Rectal smooth muscle tissue (tissue), 1 donor: ENCODE results near the gene AUP1.

ENCODE experiments used
- H3K27ac ChIP-seq: one replicate; pipeline ENCODE4 v1.7.0; 2013; ENCODE audit warnings: low read depth, low read length, inconsistent platforms
- H3K27me3 ChIP-seq: one replicate; pipeline ENCODE4 v1.7.0; 2013; ENCODE audit warnings: low read length; ENCODE audit not compliant: control insufficient read depth, insufficient read depth
- H3K36me3 ChIP-seq: one replicate; pipeline ENCODE4 v1.7.0; 2013; ENCODE audit warnings: low read length; ENCODE audit not compliant: control insufficient read depth, insufficient read depth
- H3K4me1 ChIP-seq: one replicate; pipeline ENCODE4 v1.7.0; 2013; ENCODE audit warnings: low read length; ENCODE audit not compliant: control insufficient read depth, insufficient read depth
- H3K4me3 ChIP-seq: one replicate; pipeline ENCODE4 v1.7.0; 2013; ENCODE audit warnings: low read length
- H3K9ac ChIP-seq: one replicate; pipeline ENCODE4 v1.7.0; 2013; ENCODE audit warnings: low read length

Gene AUP1

GRCh38 chr2:74526649-74527230 is 2.8 kb downstream of the AUP1 start:
- peaks cover 16% of the 10 kb centered on the region for H3K4me1 ChIP-seq
- H3K36me3 ChIP-seq, result peaks cover 22% of the 10 kb centered on the region
- no peak overlapping the region for H3K27ac ChIP-seq
- no peak overlapping the region for H3K9ac ChIP-seq
- no peaks in the 10 kb centered on the region for H3K27me3 ChIP-seq
- no peak overlapping the region for H3K4me3 ChIP-seq

GRCh38 chr2:74525717-74526648 is 3.5 kb downstream of the AUP1 start, which contains the start of gene DQX1:
DQX1 (minus strand) TSS chr2:74526231; CDS start chr2:74525729, 502 bp downstream.
- H3K9ac ChIP-seq, result no peak within 1 kb of the TSS
- peak within 1 kb of the TSS; percentile 29 for H3K4me3 ChIP-seq
- peaks cover 22% of the 10 kb centered on the region for H3K36me3 ChIP-seq
- H3K27ac ChIP-seq, result no peak within 1 kb of the TSS
- H3K4me1 ChIP-seq, result peaks cover 12% of the 10 kb centered on the region
- H3K27me3 ChIP-seq, result no peaks in the 10 kb centered on the region

GRCh38 chr2:74524955-74525716 is 4.4 kb downstream of the AUP1 start:
- H3K27ac ChIP-seq, result no peak overlapping the region
- peak overlapping the region; percentile 29 for H3K4me3 ChIP-seq
- H3K4me1 ChIP-seq, result peaks cover 8% of the 10 kb centered on the region
- H3K27me3 ChIP-seq, result peaks cover under 1% of the 10 kb centered on the region
- no peak overlapping the region for H3K9ac ChIP-seq
- peaks cover 22% of the 10 kb centered on the region for H3K36me3 ChIP-seq

GRCh38 chr2:74524005-74524404 is 5.5 kb downstream of the AUP1 start:
- H3K27me3 ChIP-seq, result peaks cover 11% of the 10 kb centered on the region
- H3K9ac ChIP-seq, result no peak overlapping the region
- H3K27ac ChIP-seq, result no peak overlapping the region
- H3K4me3 ChIP-seq, result no peak overlapping the region
- peaks cover 8% of the 10 kb centered on the region for H3K4me1 ChIP-seq
- H3K36me3 ChIP-seq, result peaks cover 22% of the 10 kb centered on the region

- peaks cover 16% of the 10 kb centered on the region for H3K36me3 ChIP-seq
- H3K9ac ChIP-seq, result no peak overlapping the region
- H3K27me3 ChIP-seq, result peaks cover 16% of the 10 kb centered on the region
- no peak overlapping the region for H3K27ac ChIP-seq
- H3K4me1 ChIP-seq, result no peaks in the 10 kb centered on the region
- H3K4me3 ChIP-seq, result no peak overlapping the region
Observed at GRCh38 chr2:74522516-74522915, 7.0 kb downstream of the AUP1 start.

- Histone ChIP-seq H3K4me3 (peak overlapping the region; percentile 14), H3K27me3 (peaks cover 49% of the 10 kb centered on the region), H3K4me1 (no peaks in the 10 kb centered on the region), H3K36me3 (no peaks in the 10 kb centered on the region), H3K9ac (no peak overlapping the region), H3K27ac (no peak overlapping the region)
Observed at GRCh38 chr2:74516650-74517049, 12.9 kb downstream of the AUP1 start.

- H3K9ac ChIP-seq, result no peak overlapping the region
- H3K27ac ChIP-seq, result no peak overlapping the region
- no peaks in the 10 kb centered on the region for H3K36me3 ChIP-seq
- peak overlapping the region; percentile 48 for H3K4me3 ChIP-seq
- H3K4me1 ChIP-seq, result no peaks in the 10 kb centered on the region
- H3K27me3 ChIP-seq, result peaks cover 50% of the 10 kb centered on the region
Observed at GRCh38 chr2:74515981-74516633, 13.4 kb downstream of the AUP1 start.

- no peaks in the 10 kb centered on the region for H3K36me3 ChIP-seq
- no peak overlapping the region for H3K9ac ChIP-seq
- no peaks in the 10 kb centered on the region for H3K4me1 ChIP-seq
- peak overlapping the region; percentile 48 for H3K4me3 ChIP-seq
- no peak overlapping the region for H3K27ac ChIP-seq
- H3K27me3 ChIP-seq, result peaks cover 50% of the 10 kb centered on the region
Observed at GRCh38 chr2:74515271-74515980, 14.1 kb downstream of the AUP1 start.

GRCh38 chr2:74514368-74515270 is 14.9 kb downstream of the AUP1 start, which contains the start of gene TLX2:
TLX2 (plus strand) TSS chr2:74514450; CDS start chr2:74514807, 357 bp downstream.
- Histone ChIP-seq H3K4me3 (peak within 1 kb of the TSS; percentile 48), H3K27ac (no peak within 1 kb of the TSS), H3K9ac (no peak within 1 kb of the TSS), H3K27me3 (peaks cover 45% of the 10 kb centered on the region), H3K4me1 (no peaks in the 10 kb centered on the region), H3K36me3 (no peaks in the 10 kb centered on the region)

- Histone ChIP-seq H3K36me3 (no peaks in the 10 kb centered on the region), H3K27ac (no peak overlapping the region)
Observed at GRCh38 chr2:74513605-74514367, 15.7 kb downstream of the AUP1 start.

More at GRCh38 chr2:74513605-74514367, 15.7 kb downstream of the AUP1 start:
- Histone ChIP-seq H3K27me3 (peaks cover 39% of the 10 kb centered on the region), H3K4me3 (no peak overlapping the region), H3K9ac (no peak overlapping the region), H3K4me1 (no peaks in the 10 kb centered on the region)
